ENCODE data around the gene FASN.
A peak's percentile ranks its signal among the peaks of the same experiment; 100 is the strongest.
"Not testable (repeated sequence)": the region's sequence is repeated elsewhere in the genome, so short reads cannot be mapped to it uniquely, and the experiment has no call there.

Gene FASN

DNA sequence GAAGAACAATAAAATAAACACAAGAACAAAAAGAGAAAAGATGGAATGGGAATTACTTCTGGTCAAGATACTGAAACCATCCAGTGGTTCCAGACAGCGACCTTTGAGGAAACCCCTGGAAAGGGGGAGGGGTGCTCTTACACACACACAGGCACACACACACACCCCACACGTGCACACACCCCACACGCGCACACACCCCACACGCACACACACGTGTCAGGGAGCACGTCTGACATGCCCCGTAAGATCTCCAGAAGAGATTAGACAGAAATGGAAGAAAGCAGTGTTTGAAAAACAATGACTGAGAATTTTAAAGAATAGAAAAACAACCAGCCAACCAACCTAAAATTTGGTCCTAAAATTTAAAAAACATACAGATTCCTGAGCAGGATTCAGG lies 45.3 kb upstream of the FASN start:
- H2BK15ac ChIP-seq (ENCODE audit: low read length): no peak overlapping the region
- no peak overlapping the region for H2BK120ac ChIP-seq (ENCODE audit: low read depth, low read length)
- H2AK5ac ChIP-seq (ENCODE audit: low read depth, low read length): no peak overlapping the region
- no peak overlapping the region for H3K27ac ChIP-seq (replicated peaks; ENCODE audit: low read length)
- H3K27me3 ChIP-seq (ENCODE audit: control insufficient read depth in 3 of 3, insufficient read depth in 3 of 3, low read depth in 1 of 3, low read length in 3 of 3): no peaks in the 10 kb centered on the region
- no peak overlapping the region for H3K4me2 ChIP-seq (ENCODE audit: insufficient read depth, low read length, poor library complexity, severe bottlenecking)
- no peak overlapping the region for H3K4ac ChIP-seq (ENCODE audit: low read length)
- no peak overlapping the region for H2BK12ac ChIP-seq (ENCODE audit: low read length)
- H3K9ac ChIP-seq (ENCODE audit: low read depth, low read length, poor library complexity): no peak overlapping the region
- H2BK5ac ChIP-seq (ENCODE audit: low read length): no peak overlapping the region
- H4K91ac ChIP-seq (ENCODE audit: low read depth, low read length, poor library complexity): no peak overlapping the region
- peaks cover 0 to 2% of the 10 kb centered on the region in 2 donors for H3K4me1 ChIP-seq (ENCODE audit: control insufficient read depth in 2 of 2, insufficient read depth in 1 of 2, low read depth in 1 of 2, low read length in 2 of 2)
- H3K36me3 ChIP-seq (replicated peaks in 1 of 2; ENCODE audit: control insufficient read depth in 2 of 2, insufficient read depth in 2 of 2, low read length in 2 of 2): peaks cover 0 to 5% of the 10 kb centered on the region in 2 donors
- WGBS, 2 donors (ENCODE audit: extremely low coverage in 2 of 2, insufficient read length in 2 of 2, insufficient replicate concordance in 1 of 2): no CpG with 5 or more reads among the region's 8 CpGs
- no peak overlapping the region for H3K18ac ChIP-seq (ENCODE audit: low read length)
- H3K14ac ChIP-seq (ENCODE audit: low read length): no peak overlapping the region
- no peak overlapping the region for H3K23ac ChIP-seq (ENCODE audit: low read depth, low read length, poor library complexity)
- H3K9me3 ChIP-seq (replicated peaks in 1 of 2; ENCODE audit: control insufficient read depth in 2 of 2, insufficient read depth in 1 of 2, low read depth in 1 of 2, low read length in 2 of 2): peaks cover 0 to 3% of the 10 kb centered on the region in 2 donors
- H3K4me3 ChIP-seq (ENCODE audit: low read length in 2 of 2): no peak overlapping the region
- no peak for DNase-seq (ENCODE audit: low spot score)
- H2AFZ ChIP-seq (ENCODE audit: low read length): no peak overlapping the region
- no peak overlapping the region for H4K8ac ChIP-seq (ENCODE audit: low read depth, low read length)
- H3K79me1 ChIP-seq (ENCODE audit: low read depth, low read length): no peaks in the 10 kb centered on the region

DNA sequence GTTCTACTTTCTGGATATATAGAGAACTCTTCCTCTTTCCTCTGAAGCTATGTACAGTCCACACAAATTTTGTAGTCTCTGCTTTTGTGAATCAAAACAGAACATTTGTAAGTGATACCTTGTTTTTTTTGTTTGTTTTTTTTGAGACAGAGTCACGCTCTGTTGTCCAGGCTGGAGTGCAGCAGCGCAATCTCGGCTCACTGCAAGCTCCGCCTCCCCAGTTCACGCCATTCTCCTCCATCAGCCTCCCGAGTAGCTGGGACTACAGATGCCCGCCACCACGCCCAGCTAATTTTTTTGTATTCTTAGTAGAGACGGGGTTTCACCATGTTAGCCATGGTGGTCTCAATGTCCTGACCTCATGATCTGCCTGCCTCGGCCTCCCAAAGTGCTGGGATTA lies 41.9 kb upstream of the FASN start:
- not testable (repeated sequence) for H3K14ac ChIP-seq (ENCODE audit: low read length); H3K4me3 ChIP-seq (ENCODE audit: low read length in 2 of 2); H2AFZ ChIP-seq (ENCODE audit: low read length); H3K4ac ChIP-seq (ENCODE audit: low read length); H3K9me3 ChIP-seq (replicated peaks in 1 of 2; ENCODE audit: control insufficient read depth in 2 of 2, insufficient read depth in 1 of 2, low read depth in 1 of 2, low read length in 2 of 2); H3K9ac ChIP-seq (ENCODE audit: low read depth, low read length, poor library complexity); H3K27ac ChIP-seq (replicated peaks; ENCODE audit: low read length); H4K91ac ChIP-seq (ENCODE audit: low read depth, low read length, poor library complexity); H3K27me3 ChIP-seq (ENCODE audit: control insufficient read depth in 3 of 3, insufficient read depth in 3 of 3, low read depth in 1 of 3, low read length in 3 of 3); H3K79me1 ChIP-seq (ENCODE audit: low read depth, low read length); H3K18ac ChIP-seq (ENCODE audit: low read length); H2BK15ac ChIP-seq (ENCODE audit: low read length); H2BK120ac ChIP-seq (ENCODE audit: low read depth, low read length); H2BK12ac ChIP-seq (ENCODE audit: low read length); DNase-seq (ENCODE audit: low spot score); H3K4me1 ChIP-seq (ENCODE audit: control insufficient read depth in 2 of 2, insufficient read depth in 1 of 2, low read depth in 1 of 2, low read length in 2 of 2); H3K4me2 ChIP-seq (ENCODE audit: insufficient read depth, low read length, poor library complexity, severe bottlenecking); H3K23ac ChIP-seq (ENCODE audit: low read depth, low read length, poor library complexity); H4K8ac ChIP-seq (ENCODE audit: low read depth, low read length); H2BK5ac ChIP-seq (ENCODE audit: low read length); H3K36me3 ChIP-seq (replicated peaks in 1 of 2; ENCODE audit: control insufficient read depth in 2 of 2, insufficient read depth in 2 of 2, low read length in 2 of 2); H2AK5ac ChIP-seq (ENCODE audit: low read depth, low read length)
- no CpG with 5 or more reads among the region's 10 CpGs for WGBS, 2 donors (ENCODE audit: extremely low coverage in 2 of 2, insufficient read length in 2 of 2, insufficient replicate concordance in 1 of 2)

DNA sequence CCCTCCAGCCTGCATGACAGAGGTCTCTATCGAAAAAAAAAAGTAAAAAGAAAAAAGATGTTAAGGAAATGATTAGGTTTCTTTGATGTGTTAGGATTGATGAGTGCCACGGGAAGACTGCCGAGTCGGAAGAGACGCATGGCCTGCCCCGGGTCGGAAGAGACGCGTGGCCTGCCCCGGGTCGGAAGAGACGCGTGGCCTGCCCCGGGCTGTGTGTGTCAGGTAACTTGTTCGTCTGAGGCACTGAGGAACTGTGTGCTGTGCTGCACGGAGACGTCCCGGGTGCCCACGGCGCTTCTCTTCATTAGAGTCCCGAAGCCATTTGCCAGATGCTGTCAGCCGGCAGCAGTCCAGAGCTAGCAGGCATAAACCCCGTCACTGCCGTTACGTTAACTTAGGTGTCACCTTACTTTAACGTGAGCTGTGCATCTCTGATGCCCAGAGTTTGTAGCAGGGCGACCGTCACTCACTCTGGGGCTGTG lies 40.5 kb upstream of the FASN start:
- peaks cover 0 to 6% of the 10 kb centered on the region in 2 donors for H3K4me1 ChIP-seq (ENCODE audit: control insufficient read depth in 2 of 2, insufficient read depth in 1 of 2, low read depth in 1 of 2, low read length in 2 of 2)
- H4K8ac ChIP-seq (ENCODE audit: low read depth, low read length): peak overlapping the region; percentile 82
- peak overlapping the region; percentile 73 for H3K23ac ChIP-seq (ENCODE audit: low read depth, low read length, poor library complexity)
- no peak overlapping the region for H3K18ac ChIP-seq (ENCODE audit: low read length)
- H2BK5ac ChIP-seq (ENCODE audit: low read length): no peak overlapping the region
- no peak overlapping the region for H3K9ac ChIP-seq (ENCODE audit: low read depth, low read length, poor library complexity)
- H2BK12ac ChIP-seq (ENCODE audit: low read length): no peak overlapping the region
- H3K9me3 ChIP-seq (replicated peaks in 1 of 2; ENCODE audit: control insufficient read depth in 2 of 2, insufficient read depth in 1 of 2, low read depth in 1 of 2, low read length in 2 of 2): peaks cover 0 to 3% of the 10 kb centered on the region in 2 donors
- H3K4ac ChIP-seq (ENCODE audit: low read length): no peak overlapping the region
- DNase-seq (ENCODE audit: low spot score): no peak
- no peak overlapping the region for H2BK120ac ChIP-seq (ENCODE audit: low read depth, low read length)
- H2AFZ ChIP-seq (ENCODE audit: low read length): no peak overlapping the region
- WGBS, 2 donors (ENCODE audit: extremely low coverage in 2 of 2, insufficient read length in 2 of 2, insufficient replicate concordance in 1 of 2): no CpG with 5 or more reads among the region's 28 CpGs
- H2BK15ac ChIP-seq (ENCODE audit: low read length): no peak overlapping the region
- H4K91ac ChIP-seq (ENCODE audit: low read depth, low read length, poor library complexity): no peak overlapping the region
- peaks cover 0 to 2% of the 10 kb centered on the region in 2 donors for H3K36me3 ChIP-seq (replicated peaks in 1 of 2; ENCODE audit: control insufficient read depth in 2 of 2, insufficient read depth in 2 of 2, low read length in 2 of 2)
- H3K14ac ChIP-seq (ENCODE audit: low read length): peak overlapping the region; percentile 71
- H3K4me2 ChIP-seq (ENCODE audit: insufficient read depth, low read length, poor library complexity, severe bottlenecking): no peak overlapping the region
- H3K4me3 ChIP-seq (ENCODE audit: low read length in 2 of 2): no peak overlapping the region
- H3K27ac ChIP-seq (replicated peaks; ENCODE audit: low read length): no peak overlapping the region
- no peaks in the 10 kb centered on the region for H3K27me3 ChIP-seq (ENCODE audit: control insufficient read depth in 3 of 3, insufficient read depth in 3 of 3, low read depth in 1 of 3, low read length in 3 of 3)
- no peak overlapping the region for H2AK5ac ChIP-seq (ENCODE audit: low read depth, low read length)
- no peaks in the 10 kb centered on the region for H3K79me1 ChIP-seq (ENCODE audit: low read depth, low read length)

DNA sequence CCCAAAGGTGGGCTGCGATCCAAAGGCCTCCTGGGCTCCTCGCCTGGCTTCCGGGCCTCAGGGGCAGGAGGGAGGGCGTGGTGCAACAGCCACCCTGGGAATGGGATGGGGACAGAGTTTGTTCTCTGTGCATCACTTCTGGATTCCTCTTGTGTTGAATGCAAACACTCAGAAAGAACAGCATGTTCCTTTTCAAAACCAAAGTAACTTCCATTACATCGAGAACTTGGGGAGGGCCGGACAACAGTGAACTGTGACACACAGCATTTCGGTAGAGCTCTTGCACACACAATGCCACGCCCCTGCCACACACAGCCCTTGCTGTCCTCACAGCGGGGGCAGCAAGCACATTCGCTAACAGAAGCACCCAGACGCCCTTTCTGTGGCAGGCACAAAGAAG lies 36.1 kb upstream of the FASN start:
- Histone ChIP-seq H3K4me2 (ENCODE audit: insufficient read depth, low read length, poor library complexity, severe bottlenecking) (no peak overlapping the region), H2BK12ac (ENCODE audit: low read length) (no peak overlapping the region), H3K9ac (ENCODE audit: low read depth, low read length, poor library complexity) (no peak overlapping the region), H2BK120ac (ENCODE audit: low read depth, low read length) (no peak overlapping the region), H3K18ac (ENCODE audit: low read length) (no peak overlapping the region), H3K79me1 (ENCODE audit: low read depth, low read length) (no peaks in the 10 kb centered on the region), H2AK5ac (ENCODE audit: low read depth, low read length) (no peak overlapping the region), H4K91ac (ENCODE audit: low read depth, low read length, poor library complexity) (peak overlapping the region; percentile 38), H3K23ac (ENCODE audit: low read depth, low read length, poor library complexity) (peak overlapping the region; percentile 10), H2AFZ (ENCODE audit: low read length) (no peak overlapping the region), H3K27ac (replicated peaks; ENCODE audit: low read length) (no peak overlapping the region), H3K4ac (ENCODE audit: low read length) (no peak overlapping the region), H4K8ac (ENCODE audit: low read depth, low read length) (no peak overlapping the region), H3K36me3 (replicated peaks in 1 of 2; ENCODE audit: control insufficient read depth in 2 of 2, insufficient read depth in 2 of 2, low read length in 2 of 2) (peaks cover 0 to 2% of the 10 kb centered on the region in 2 donors), H2BK15ac (ENCODE audit: low read length) (no peak overlapping the region), H3K9me3 (replicated peaks in 1 of 2; ENCODE audit: control insufficient read depth in 2 of 2, insufficient read depth in 1 of 2, low read depth in 1 of 2, low read length in 2 of 2) (peaks cover 0 to 2% of the 10 kb centered on the region in 2 donors), H3K27me3 (ENCODE audit: control insufficient read depth in 3 of 3, insufficient read depth in 3 of 3, low read depth in 1 of 3, low read length in 3 of 3) (no peaks in the 10 kb centered on the region), H3K14ac (ENCODE audit: low read length) (no peak overlapping the region), H3K4me3 (ENCODE audit: low read length in 2 of 2) (no peak overlapping the region), H3K4me1 (ENCODE audit: control insufficient read depth in 2 of 2, insufficient read depth in 1 of 2, low read depth in 1 of 2, low read length in 2 of 2) (peaks cover 0 to 4% of the 10 kb centered on the region in 2 donors), H2BK5ac (ENCODE audit: low read length) (peak overlapping the region; percentile 75)
- no CpG with 5 or more reads among the region's 11 CpGs for WGBS, 2 donors (ENCODE audit: extremely low coverage in 2 of 2, insufficient read length in 2 of 2, insufficient replicate concordance in 1 of 2)
- DNase-seq (ENCODE audit: low spot score): no peak

All from neuronal stem cell (in vitro differentiated cells).